CD14-positive monocyte (primary cell): Measurements from ENCODE around the gene GABBR2. TPM values are rescaled to one million over a fixed set of nuclear protein-coding genes. Genes with fewer than 3 reads are reported as not detected.
"Not testable (repeated sequence)": the region's sequence is repeated elsewhere in the genome, so short reads cannot be mapped to it uniquely, and the experiment has no call there.

Source experiments
- DNase-seq, 3 donors: peaks; one replicate each; pipeline ENCODE4 v3.0.0-alpha.2; 2011 to 2022
- H2AFZ ChIP-seq: 2 replicates; pipeline ENCODE4 v1.6.0; 2012; ENCODE audit warnings: mild to moderate bottlenecking, low read depth, low read length, inconsistent platforms; ENCODE audit not compliant: insufficient read depth, poor library complexity, severe bottlenecking
- H3K27ac ChIP-seq, 2 donors: 1 replicate in 1 of 2; 2 replicates in 1 of 2; pipeline ENCODE4 v1.5.1; 2012 to 2013; ENCODE audit warnings: low read length in 2 of 2, control low read depth in 1 of 2, inconsistent platforms in 1 of 2, low read depth in 1 of 2, mild to moderate bottlenecking in 1 of 2
- H3K27me3 ChIP-seq, 2 donors: one replicate each; pipeline versions ENCODE4 v1.6.0 to v1.6.1; 2011 to 2013; ENCODE audit warnings: low read length in 2 of 2; ENCODE audit not compliant: control insufficient read depth in 2 of 2, insufficient read depth in 2 of 2
- H3K36me3 ChIP-seq, 2 donors: replicated peaks in 1 of 2; 1 replicate in 1 of 2; 2 replicates in 1 of 2; pipeline versions ENCODE4 v1.5.1 to v1.6.1; 2012 to 2013; ENCODE audit warnings: low read length in 2 of 2, control low read depth in 1 of 2, inconsistent platforms in 1 of 2, mild to moderate bottlenecking in 1 of 2; ENCODE audit not compliant: insufficient read depth in 2 of 2, control insufficient read depth in 1 of 2
- H3K4me1 ChIP-seq, 2 donors: 1 replicate in 1 of 2; 2 replicates in 1 of 2; pipeline versions ENCODE4 v1.5.1 to v1.6.1; 2012 to 2013; ENCODE audit warnings: low read length in 2 of 2, control low read depth in 1 of 2, inconsistent platforms in 1 of 2, mild to moderate bottlenecking in 1 of 2, moderate library complexity in 1 of 2; ENCODE audit not compliant: insufficient read depth in 2 of 2, control insufficient read depth in 1 of 2
- H3K4me2 ChIP-seq: replicated peaks from 2 replicates; pipeline ENCODE3; 2012; ENCODE audit warnings: low read length, moderate library complexity, mild to moderate bottlenecking; ENCODE audit not compliant: poor library complexity, severe bottlenecking; ENCODE audit errors: extremely low read depth
- H3K4me3 ChIP-seq, 3 experiments: fragments of 200-600 bp in 1 of 3; sonication (generic) in 1 of 3; replicated peaks in 1 of 3; 1 replicate in 2 of 3; 2 replicates in 1 of 3; pipeline ENCODE4 v1.5.1; 2011 to 2013; ENCODE audit warnings: low read length in 3 of 3, mild to moderate bottlenecking in 3 of 3, control low read depth in 2 of 3, low read depth in 2 of 3, inconsistent platforms in 1 of 3, moderate library complexity in 1 of 3
- H3K79me2 ChIP-seq: 2 replicates; pipeline ENCODE4 v1.6.0; 2012; ENCODE audit warnings: mild to moderate bottlenecking, control low read depth, inconsistent platforms, low read length, moderate library complexity; ENCODE audit not compliant: insufficient read depth
- H3K9ac ChIP-seq: 2 replicates; pipeline ENCODE4 v1.6.0; 2017; ENCODE audit warnings: low read length, mild to moderate bottlenecking; ENCODE audit not compliant: insufficient read depth, poor library complexity, severe bottlenecking
- H3K9me3 ChIP-seq, 2 donors: replicated peaks in 1 of 2; 1 replicate in 1 of 2; 2 replicates in 1 of 2; pipeline versions ENCODE4 v1.5.1 to v1.6.1; 2012 to 2013; ENCODE audit warnings: low read length in 2 of 2, control low read depth in 1 of 2; ENCODE audit not compliant: control insufficient read depth in 1 of 2, insufficient read depth in 1 of 2
- H4K20me1 ChIP-seq: 2 replicates; pipeline ENCODE4 v1.6.0; 2012; ENCODE audit warnings: mild to moderate bottlenecking, low read length, control low read depth, moderate library complexity; ENCODE audit not compliant: insufficient read depth
- H3K27ac Mint-ChIP-seq, 7 donors: one replicate each; pipeline ENCODE4 v1.8.0; 2020; ENCODE audit warnings: mild to moderate bottlenecking in 7 of 7, mixed read lengths in 7 of 7, moderate library complexity in 6 of 7, inconsistent platforms in 2 of 7
- H3K27me3 Mint-ChIP-seq, 3 donors: one replicate each; pipeline ENCODE4 v1.8.0; 2021 to 2022; ENCODE audit warnings: low read depth in 3 of 3, mild to moderate bottlenecking in 3 of 3, mixed read lengths in 3 of 3, moderate library complexity in 3 of 3, inconsistent platforms in 1 of 3
- H3K36me3 Mint-ChIP-seq, 2 donors: one replicate each; pipeline ENCODE4 v1.8.0; 2020; ENCODE audit warnings: mixed read lengths in 2 of 2, inconsistent platforms in 1 of 2, mild to moderate bottlenecking in 1 of 2
- H3K4me1 Mint-ChIP-seq: one replicate; pipeline ENCODE4 v1.8.0; 2020; ENCODE audit warnings: mild to moderate bottlenecking, mixed read lengths
- H3K4me3 Mint-ChIP-seq, 2 donors: one replicate each; pipeline ENCODE4 v1.8.0; 2020; ENCODE audit warnings: mild to moderate bottlenecking in 2 of 2, mixed read lengths in 2 of 2, moderate library complexity in 1 of 2
- H3K9me3 Mint-ChIP-seq, 7 donors: one replicate each; pipeline ENCODE4 v1.8.0; 2020 to 2022; ENCODE audit warnings: mixed read lengths in 7 of 7, mild to moderate bottlenecking in 6 of 7, moderate library complexity in 6 of 7, inconsistent platforms in 2 of 7
- CTCF ChIP-seq: fragments of 200-600 bp; IDR thresholded peaks from one replicate; pipeline ENCODE4 v1.8.0; 2022; ENCODE audit warnings: antibody characterized with exemption, mild to moderate bottlenecking
- WGBS: methylation state at CpG from one replicate; pipeline ENCODE4 v1.1.5; 2013; ENCODE audit warnings: missing lambda C conversion rate; ENCODE audit not compliant: insufficient coverage; 5-methylcytosine and 5-hydroxymethylcytosine counted together
- intact Hi-C, 2 donors: fragments of 100-400 bp; cut with micrococcal nuclease; formaldehyde crosslinking; loops; one replicate each; pipeline versions ENCODE4 v1.15.0 to v1.15.1; 2023
- polyA plus RNA-seq, 3 donors: library from polyadenylated mRNA; depleted of rRNA in 1 of 3; unstranded in 2 of 3; stranded (reverse) in 1 of 3; fragments of 300-500 nt in 2 of 3; fragments of >200 nt in 1 of 3; fragmentation: Illumina TruSeq in 2 of 3; gene quantifications; 1 replicate in 2 of 3; 2 replicates in 1 of 3; pipeline ENCODE4 v1.2.3, GENCODE V29; 2012 to 2021

GABBR2 gene
- polyA plus RNA-seq, 3 donors = not detected

- Mint-ChIP-seq H3K27ac (no peak overlapping the region), H3K4me1 (no peaks in the 10 kb centered on the region), H3K27me3 (peaks cover 3 to 11% (median 6%) of the 10 kb centered on the region in 3 donors), H3K9me3 (peaks cover 0 to 3% (median 0%) of the 10 kb centered on the region in 7 donors), H3K4me3 (no peak overlapping the region), H3K36me3 (no peaks in the 10 kb centered on the region)
- Histone ChIP-seq H3K27me3 (no peaks in the 10 kb centered on the region), H3K36me3 (no peaks in the 10 kb centered on the region), H3K9me3 (no peaks in the 10 kb centered on the region), H4K20me1 (no peaks in the 10 kb centered on the region), H3K4me1 (no peaks in the 10 kb centered on the region), H3K9ac (no peak overlapping the region), H3K27ac (no peak overlapping the region), H3K4me2 (no peak overlapping the region), H3K4me3 (no peak overlapping the region), H2AFZ (no peak overlapping the region), H3K79me2 (no peaks in the 10 kb centered on the region)
- TF ChIP-seq CTCF = no peak
- intact Hi-C loops = no loop called here
- WGBS = 92% methylated on average over 5 of the region's 6 CpGs
- DNase-seq = no peak
These were observed 193.9 kb downstream of the GABBR2 start for GRCh38 chr9:98514841-98515240.

- H3K4me1 ChIP-seq, H3K36me3 ChIP-seq, DNase-seq, H2AFZ ChIP-seq, intact Hi-C loops, H3K9me3 ChIP-seq, H3K27me3 ChIP-seq, H3K27me3 Mint-ChIP-seq, H3K4me1 Mint-ChIP-seq, H3K4me3 ChIP-seq, H3K9ac ChIP-seq, H3K4me3 Mint-ChIP-seq, H3K4me2 ChIP-seq, H4K20me1 ChIP-seq, H3K36me3 Mint-ChIP-seq, H3K79me2 ChIP-seq, H3K27ac ChIP-seq: not testable (repeated sequence)
- Mint-ChIP-seq H3K9me3 (peaks cover 2 to 15% (median 6%) of the 10 kb centered on the region in 7 donors), H3K27ac (peak overlapping the region in 1 of 7 donors; percentile 51)
- 82% methylated on average over 9 of the region's 25 CpGs for WGBS
These were observed 200.4 kb downstream of the GABBR2 start for GRCh38 chr9:98508217-98508919.
